GM21360 (cell line): Measurements from ENCODE around the gene COL24A1.
"Not testable (repeated sequence)": the region's sequence is repeated elsewhere in the genome, so short reads cannot be mapped to it uniquely, and the experiment has no call there.

Source experiments
- ATAC-seq: cut with Tn5 transposase; IDR thresholded peaks from one replicate; pipeline ENCODE4 v1.9.1; 2021; ENCODE audit warnings: mild to moderate bottlenecking, moderate library complexity; ENCODE audit not compliant: unreplicated experiment

COL24A1 gene

DNA sequence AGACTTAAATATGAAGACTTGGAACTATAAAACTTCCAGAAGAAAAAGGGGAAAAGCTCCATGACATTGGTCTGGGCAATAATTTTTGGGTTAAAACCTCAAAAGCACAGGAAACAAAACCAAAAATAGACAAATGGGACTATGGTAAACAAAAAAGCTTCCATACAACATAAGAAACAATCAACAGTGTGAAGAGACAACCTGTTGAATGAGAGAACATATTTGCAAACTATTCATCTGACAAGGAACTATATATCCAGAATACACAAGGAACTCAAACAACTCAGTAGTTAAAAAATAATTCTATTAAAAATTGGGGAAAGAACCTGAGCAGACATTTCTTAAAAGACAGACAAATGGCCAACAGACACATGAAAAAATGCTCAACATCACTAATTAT is 255.7 kb downstream of the COL24A1 start:
- no peak for ATAC-seq

DNA sequence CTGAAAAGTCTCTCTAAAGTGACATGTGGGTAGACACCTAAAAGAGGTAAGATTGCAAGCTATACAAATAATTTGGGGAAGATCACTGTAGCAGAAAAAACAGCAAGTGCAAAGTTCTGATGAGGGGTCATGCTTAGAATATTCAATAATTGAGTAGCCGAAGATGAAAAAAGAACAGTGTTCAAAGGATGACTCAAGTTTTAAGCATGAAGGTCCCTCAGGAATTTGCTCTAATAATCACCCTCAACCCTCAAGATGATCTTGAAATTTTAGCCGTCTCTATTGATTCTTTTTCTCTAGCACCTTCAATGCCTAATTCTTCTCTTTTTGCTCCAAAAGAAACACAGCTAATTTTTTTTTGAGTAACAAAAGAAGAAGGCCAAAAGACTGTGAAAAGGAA is 257.7 kb downstream of the COL24A1 start:
- ATAC-seq, result no peak

DNA sequence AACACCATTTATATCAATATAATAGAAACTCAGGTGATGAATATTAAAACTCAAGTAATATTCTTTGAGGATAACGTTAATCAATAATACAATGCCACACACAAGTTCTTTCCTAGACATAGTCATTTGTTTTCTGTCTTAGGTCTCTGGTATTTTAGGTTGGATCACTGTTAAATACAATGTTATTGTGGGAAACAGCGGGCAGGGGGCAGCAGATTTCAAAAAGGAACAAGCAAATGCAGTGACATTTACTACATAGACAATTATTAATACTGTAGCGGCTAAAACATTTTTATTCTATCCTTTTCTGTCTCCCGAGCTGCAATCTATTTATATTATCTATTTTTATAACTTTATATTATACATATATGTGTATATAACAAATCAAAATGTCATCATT is 261.9 kb downstream of the COL24A1 start:
- ATAC-seq, result no peak

DNA sequence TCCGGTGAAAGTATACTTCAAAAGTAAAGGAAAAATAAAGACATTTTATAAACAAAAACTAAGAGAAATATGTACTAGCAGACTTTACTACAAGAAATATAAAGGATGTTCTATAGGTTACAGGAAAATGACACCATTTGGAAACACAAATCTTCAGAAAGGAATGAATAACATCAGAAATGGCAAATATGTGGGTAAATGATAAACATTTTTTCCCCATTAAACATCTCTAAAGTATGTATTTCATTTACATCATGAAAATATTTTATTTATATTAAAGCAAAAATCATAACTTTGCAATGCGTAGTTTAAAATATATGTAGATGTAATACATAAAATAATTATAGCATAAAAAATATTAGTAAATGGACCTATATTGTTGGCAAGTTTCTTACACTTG is 264.2 kb downstream of the COL24A1 start:
- no peak for ATAC-seq

DNA sequence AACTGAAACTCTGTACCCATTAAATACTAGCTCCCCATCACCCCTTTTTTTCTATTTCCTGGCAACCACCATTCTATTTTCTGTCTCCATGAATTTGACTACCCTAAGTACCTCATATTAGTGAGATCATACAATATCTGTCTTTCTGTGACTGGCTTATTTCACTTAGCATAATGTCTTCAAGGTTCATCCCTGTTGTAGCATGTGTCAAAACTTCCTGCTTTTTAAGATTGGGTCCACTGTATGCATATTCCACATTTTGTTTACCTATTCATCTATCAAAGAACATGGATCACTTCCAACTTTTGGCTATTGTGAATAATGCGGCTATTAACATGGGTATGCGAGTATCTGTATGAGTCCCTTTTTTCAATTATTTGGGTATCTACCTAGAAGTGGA is 266.7 kb downstream of the COL24A1 start:
- no peak for ATAC-seq

DNA sequence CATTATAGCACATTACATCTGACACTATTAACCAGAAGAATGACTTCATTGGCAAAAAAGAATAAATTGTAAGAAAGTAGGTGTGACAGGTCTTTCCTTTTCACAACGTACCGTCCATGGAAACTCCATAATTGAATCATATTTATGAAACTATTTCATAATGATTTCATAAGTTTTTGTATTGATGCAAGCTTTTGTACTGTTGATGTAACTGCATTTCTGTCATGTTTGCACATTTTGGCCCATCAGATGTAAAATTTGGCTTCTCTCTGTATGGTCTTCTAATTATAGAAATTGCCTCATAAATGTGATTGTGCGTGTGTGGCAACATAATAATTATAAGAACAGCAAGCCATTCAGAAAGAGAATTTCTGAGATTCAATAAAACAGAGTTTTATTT is 267.7 kb downstream of the COL24A1 start:
- ATAC-seq, result no peak

DNA sequence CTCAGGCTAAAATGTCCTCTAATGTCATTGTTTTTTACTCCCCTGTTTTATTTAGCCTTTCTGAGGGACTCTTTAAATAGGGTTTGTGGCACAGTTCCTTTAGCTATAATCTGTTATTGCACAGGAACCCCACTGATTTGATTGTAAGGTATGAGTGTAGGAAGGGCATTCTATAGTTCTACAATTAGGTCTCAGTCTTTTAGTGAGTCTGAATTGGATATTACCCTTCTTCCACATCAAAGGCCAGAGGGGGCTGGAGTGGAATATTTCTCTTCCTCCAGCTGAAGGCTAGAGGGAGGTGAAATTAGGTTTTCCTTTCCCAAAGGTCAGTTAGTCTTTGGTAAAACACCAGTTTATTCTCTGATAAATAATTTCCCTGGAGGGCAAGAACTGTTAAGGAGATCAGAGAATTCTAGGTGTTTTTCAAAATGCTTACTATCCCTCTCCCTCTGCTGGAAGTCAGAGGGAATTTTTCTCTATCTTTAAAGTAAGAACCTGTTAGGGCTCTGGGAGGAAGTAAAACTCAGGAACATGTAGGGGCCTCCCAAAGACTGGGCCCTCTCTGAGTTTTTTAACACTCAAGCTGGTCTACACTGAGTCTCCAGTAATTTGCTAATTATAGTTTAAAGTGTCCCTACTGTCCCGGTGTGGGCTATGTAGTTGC is 272.1 kb downstream of the COL24A1 start:
- ATAC-seq, result no peak

DNA sequence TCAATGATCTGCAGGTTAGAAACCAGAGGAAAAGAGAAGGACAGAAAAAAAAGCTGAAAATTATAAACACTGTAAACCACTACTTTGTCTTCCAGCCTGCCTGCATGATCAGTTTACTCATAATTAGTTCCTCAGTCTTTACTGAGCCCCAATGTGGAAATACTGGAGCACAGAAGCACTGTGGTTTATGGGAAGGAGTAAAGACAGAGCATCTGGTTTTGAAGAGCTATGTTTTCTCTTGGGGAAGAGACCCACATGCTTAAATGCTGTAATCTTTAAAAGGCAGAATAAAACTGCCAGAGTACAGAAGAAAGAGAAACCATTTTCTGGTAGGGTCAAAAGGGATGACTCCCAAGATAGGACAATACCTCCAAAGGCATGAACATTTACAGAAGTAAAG is 289.4 kb downstream of the COL24A1 start:
- ATAC-seq, result no peak

DNA sequence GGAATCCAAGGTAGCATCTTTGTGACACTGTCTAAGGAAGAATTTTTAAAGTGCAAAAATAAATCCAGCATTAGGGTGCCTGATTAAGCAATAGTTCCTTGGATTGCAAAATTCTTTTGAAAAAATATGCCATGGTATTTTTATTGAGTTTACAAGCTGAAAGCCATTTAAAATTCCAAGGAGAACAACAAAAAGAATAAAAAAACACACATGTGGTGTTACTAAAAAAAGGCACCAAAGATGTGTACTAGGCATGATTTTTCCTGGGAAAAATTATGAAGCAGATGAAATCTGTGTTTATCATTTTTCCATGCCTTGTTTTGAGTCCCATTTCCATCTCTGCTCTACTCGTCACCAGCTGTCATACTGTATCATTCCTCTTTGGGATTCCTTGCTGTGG is 291.4 kb downstream of the COL24A1 start:
- ATAC-seq, result no peak

DNA sequence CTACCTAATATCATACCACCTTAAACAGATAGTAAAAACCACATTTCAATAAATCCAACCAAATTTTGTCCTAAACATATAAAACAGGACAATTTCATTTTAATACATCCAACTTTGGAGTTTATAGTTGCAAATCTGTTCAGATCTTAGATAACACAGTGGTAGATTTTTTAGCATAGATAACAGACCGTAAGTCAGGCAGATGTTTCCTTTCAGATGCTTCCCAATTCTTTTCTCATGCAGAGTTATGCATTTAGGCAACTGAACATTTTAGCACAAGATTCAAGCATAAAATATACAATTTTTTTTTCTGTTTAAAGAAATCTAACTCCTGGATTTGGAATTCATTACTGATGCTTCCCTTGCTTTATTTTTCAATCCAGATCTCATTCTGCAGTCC is 291.8 kb downstream of the COL24A1 start:
- ATAC-seq, result no peak

DNA sequence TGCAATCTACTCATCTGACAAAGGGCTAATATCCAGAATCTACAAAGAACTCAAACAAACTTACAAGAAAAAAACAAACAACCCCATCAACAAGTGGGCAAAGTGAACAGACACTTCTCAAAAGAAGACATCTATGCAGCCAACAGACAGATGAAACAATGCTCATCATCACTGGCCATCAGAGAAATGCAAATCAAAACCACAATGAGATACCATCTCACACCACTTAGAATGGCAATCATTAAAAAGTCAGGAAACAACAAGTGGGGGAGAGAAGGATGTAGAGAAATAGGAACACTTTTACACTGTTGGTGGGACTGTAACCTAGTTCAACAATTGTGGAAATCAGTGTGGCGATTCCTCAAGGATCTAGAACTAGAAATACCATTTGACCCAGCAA is 292.9 kb downstream of the COL24A1 start:
- not testable (repeated sequence) for ATAC-seq

DNA sequence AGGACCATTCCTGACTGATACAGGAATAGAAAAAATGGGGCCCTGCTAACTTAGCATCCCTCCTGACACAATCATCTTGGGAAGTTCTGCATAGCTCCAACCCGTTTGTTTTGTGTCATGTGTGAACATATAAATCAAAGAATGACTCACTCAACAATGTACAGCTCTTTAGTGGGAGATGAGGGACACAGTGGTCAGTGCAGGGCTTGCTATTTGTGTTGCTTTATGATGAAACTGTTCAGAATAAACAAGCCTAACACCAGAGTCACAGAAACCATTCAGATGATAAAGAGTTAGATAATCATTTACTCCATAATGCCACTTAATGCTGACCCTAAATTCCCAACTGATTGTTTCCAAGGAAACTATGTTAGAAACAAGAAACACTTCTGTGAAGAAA is 294.1 kb downstream of the COL24A1 start:
- no peak for ATAC-seq

DNA sequence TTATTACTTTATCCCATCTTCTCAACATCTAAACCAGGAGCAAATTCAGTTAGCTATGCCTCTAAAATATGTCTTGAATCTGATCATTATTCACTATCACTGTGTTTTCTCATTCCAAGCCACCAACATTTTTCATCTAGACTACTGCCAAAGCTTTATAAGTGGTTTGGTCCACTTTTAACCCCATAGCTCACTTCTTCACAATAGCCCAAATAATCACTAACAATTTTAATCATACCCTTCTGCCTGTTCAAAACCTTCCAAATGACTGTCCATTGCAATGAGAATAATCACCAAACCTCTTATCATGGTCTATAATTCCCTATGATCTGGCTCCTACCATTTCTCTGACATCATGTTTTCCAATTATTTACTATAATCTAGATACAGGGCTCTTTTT is 298.6 kb downstream of the COL24A1 start:
- no peak for ATAC-seq

DNA sequence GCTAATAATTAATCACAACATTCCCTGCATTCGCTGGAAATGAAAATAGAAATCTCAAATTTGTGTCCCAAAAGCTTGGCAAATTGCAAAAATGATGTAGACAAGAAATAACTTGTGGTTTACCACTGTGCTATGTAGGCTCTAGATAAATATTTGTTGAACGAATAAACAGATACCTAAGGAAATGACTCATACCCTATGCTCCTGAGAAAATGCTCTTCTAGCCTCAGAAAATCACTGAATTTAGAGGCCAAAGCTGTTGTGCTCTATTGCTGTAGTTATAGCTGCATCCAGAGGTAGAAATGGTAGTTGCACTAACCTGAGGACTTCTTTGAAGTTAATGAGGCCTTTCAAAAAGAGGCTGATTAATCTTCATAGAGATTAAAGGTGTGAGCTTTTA is 306.3 kb downstream of the COL24A1 start:
- ATAC-seq, result no peak

DNA sequence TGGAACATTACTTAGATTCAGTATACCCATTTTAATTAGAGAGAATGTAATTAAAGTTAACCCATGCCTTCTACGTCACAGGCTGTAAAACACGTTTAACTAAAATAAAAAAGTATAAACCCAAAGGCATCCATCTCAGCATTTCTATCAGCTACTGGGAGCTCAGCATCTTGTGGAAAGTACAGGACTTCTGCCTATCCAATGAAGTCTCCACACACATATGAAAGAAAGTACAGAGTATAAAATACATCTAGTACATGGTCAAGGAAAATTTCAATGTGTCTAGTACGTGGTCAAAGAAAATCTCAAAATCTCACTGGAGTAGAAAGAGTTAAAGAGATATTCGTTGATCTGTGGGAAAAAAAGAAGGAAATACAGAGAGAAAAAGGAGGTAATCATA is 306.9 kb downstream of the COL24A1 start:
- no peak for ATAC-seq

DNA sequence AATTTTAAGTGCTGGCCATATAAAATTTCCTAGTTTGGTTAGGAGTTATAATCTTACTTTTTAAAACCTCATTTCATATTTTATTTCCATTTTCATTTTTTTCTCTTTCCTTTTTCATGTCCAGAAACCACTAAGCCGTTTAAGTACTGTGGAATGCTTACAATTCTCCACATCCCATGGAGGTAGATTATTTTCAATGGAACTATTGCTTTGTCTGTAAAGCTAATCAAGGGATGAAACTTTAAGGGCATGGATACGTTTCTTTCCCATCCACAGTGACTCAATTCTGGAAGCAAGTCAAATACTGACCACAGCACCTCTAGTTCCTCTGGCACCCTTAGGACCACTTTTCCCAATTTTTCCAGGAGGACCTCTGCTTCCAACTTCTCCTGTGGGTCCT is 309.2 kb downstream of the COL24A1 start:
- no peak for ATAC-seq

DNA sequence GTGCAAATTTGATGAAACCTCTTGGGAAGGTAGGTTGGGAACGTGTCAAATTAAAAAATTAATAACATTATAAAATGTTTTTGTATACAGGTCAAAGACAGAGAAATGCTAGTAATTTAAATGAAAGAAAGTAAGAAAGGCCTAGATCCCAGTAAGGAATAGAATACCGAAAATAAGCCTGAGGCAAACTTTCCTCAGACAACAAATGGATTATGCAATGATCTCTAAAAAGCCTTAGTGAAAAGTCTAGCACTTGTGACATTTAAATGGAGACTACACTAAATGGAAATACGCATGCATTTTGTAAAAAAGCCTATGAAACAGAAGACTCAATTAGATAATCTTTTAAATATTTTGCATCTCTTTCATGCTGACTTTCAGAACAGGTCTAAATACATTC is 309.9 kb downstream of the COL24A1 start:
- ATAC-seq, result no peak

DNA sequence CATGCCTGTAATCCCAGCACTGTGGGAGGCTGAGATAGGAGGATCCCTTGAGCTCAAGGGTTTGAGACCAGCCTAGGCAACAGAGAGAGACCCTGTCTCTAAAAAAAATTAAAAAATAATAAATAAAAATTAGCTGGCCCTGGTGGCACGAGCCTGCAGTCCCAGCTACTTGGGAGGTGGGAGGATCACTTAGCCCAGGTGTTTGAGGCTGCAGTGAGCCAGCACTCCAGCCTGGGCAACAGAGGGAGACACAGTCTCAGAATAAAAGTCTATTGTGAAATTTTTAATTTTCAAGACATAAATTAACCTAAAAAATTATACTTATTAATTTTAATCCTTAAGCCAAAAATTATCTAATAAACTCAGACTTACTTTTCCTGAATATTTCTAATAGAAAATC is 317.1 kb downstream of the COL24A1 start:
- ATAC-seq, result no peak

DNA sequence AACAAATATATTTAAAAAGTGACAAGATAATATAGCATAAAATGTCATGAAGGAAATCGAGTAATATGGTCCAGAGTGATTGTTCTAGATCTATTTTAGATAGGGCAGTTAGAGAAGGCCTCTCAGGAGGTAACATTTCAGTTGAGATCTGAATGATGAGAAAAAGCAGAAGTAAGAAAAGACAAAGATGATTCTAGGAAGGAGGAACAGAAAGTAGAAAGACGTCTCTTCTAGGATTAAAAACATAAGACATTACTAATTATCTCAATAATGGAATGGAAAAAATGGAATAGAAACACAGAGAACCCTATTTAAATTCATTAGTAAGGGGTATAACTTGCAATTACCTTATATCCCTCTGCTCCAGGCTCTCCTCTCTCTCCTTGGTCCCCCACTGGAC is 318.3 kb downstream of the COL24A1 start:
- ATAC-seq, result peak; percentile 91

DNA sequence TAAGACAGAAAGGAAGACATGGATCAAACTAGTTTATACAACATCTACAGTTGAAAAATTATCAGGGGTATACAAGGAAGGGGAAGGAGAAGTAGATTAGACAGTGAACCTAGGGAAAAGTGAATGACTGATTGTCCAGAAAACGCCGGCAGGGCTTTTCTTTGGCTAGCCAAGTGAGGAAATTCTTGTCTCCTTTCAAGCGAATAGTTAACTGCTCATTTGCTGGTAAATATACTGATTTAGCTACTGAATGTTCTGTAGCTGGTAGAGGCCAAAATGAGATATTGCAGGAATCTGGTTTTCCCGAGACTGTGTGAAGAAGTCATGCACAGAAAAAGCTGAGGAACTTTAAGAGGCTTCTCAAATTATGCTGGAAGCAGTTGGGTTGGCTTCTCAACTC is 319.8 kb downstream of the COL24A1 start:
- no peak for ATAC-seq

DNA sequence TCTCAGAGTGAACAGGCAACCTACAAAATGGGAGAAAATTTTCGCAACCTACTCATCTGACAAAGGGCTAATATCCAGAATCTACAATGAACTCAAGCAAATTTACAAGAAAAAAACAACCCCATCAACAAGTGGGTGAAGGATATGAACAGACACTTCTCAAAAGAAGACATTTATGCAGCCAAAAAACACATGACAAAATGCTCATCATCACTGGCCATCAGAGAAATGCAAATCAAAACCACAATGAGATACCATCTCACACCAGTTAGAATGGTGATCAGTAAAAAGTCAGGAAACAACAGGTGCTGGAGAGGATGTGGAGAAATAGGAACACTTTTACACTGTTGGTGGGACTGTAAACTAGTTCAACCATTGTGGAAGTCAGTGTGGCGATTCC is 323.4 kb downstream of the COL24A1 start:
- ATAC-seq, result not testable (repeated sequence)

DNA sequence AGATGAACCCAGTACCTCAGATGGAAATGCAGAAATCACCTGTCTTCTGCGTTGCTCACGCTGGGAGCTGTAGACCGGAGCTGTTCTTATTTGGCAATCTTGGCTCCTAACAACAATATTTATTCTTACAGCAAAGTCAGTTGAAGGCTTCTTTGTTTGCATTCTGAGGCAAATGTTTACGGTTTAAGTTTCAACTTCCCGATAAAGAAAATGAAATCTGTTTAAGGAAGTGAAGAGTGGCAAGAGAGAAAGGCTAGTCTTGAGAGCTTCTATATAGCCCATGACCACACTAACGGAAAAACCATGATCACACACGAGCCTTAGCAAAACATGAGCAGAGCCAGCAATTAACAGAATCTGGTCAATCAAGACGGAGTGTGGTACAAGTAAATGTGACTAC is 325.7 kb downstream of the COL24A1 start:
- no peak for ATAC-seq

DNA sequence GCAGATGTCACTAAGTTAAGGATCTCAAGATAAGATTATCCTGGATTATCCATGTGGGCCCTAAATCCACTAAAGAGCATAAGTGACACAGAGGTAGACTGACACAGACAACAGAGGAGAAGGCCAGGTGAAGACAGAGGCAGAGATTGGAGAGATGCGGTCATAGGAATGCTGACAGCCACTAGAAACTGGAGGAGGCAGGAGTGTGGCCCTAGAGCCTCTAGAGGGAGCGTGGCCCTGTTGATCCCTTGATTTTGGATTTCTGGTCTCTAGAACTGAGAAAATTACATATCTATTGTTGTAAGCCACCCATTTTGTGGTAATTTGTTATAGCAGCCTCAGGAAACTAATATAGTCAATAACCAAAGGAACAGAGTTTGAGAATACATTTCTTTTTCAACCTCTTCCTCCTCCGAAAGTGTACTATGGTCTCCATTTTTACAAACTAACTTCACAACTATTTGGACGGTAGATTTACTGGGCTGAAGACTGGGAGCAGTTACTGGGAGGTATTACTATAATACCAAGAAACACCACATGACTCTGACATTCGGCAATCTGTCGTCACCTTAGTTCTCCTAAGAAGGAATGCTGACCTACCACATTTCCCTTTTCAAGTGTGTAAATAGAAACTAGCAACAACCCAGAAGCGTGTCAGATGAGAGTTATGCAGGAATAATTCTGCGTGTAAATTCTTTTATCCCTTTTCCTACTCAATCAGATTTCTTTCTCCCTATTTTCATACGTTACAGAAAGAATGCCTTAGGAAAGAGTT is 332.3 kb downstream of the COL24A1 start:
- no peak for ATAC-seq
